Ovary (tissue), 9 donors: ENCODE measurements around the gene RIPOR1. TPM values are rescaled to one million over a fixed set of nuclear protein-coding genes. Genes with fewer than 3 reads are reported as not detected.

Source experiments
- DNase-seq, 5 donors: peaks; one replicate each; pipeline ENCODE4 v3.0.0-alpha.2; 2019 to 2020
- H3K27ac ChIP-seq, 2 donors: fragments of 200-600 bp; one replicate each; pipeline versions ENCODE4 v1.5.1 to v1.8.0; 2019 to 2022
- H3K27me3 ChIP-seq: fragments of 200-600 bp; one replicate; pipeline ENCODE4 v1.8.0; 2022
- H3K36me3 ChIP-seq: fragments of 200-600 bp; sonication (generic); one replicate; pipeline ENCODE4 v1.5.1; 2019
- H3K4me1 ChIP-seq: one replicate; pipeline ENCODE4 v1.8.1; 2013; ENCODE audit warnings: mild to moderate bottlenecking, moderate library complexity; ENCODE audit not compliant: insufficient read depth
- H3K4me3 ChIP-seq: fragments of 200-600 bp; sonication (generic); one replicate; pipeline ENCODE4 v1.5.1; 2017
- H3K9me3 ChIP-seq, 2 donors: fragments of 200-600 bp in 1 of 2; sonication (generic) in 1 of 2; one replicate each; pipeline versions ENCODE4 v1.5.1 to v1.8.1; 2013 to 2019; ENCODE audit warnings: mild to moderate bottlenecking in 1 of 2, moderate library complexity in 1 of 2
- EP300 ChIP-seq: sonication (generic); formaldehyde crosslinking; IDR thresholded peaks from one replicate; pipeline ENCODE4 v1.6.1; 2017; ENCODE audit warnings: antibody characterized with exemption
- POLR2A ChIP-seq: fragments of 450-650 bp; IDR thresholded peaks from one replicate; pipeline ENCODE4 v1.6.1; 2017; ENCODE audit warnings: antibody characterized with exemption, mild to moderate bottlenecking, moderate library complexity
- WGBS, 3 donors: extraction: QIAGEN DNeasy Blood & Tissue Kit in 1 of 3; methylation state at CpG; one replicate each; pipeline versions ENCODE4 v1.1.5 to v1.1.7; 2013 to 2017; 5-methylcytosine and 5-hydroxymethylcytosine counted together
- intact Hi-C, 4 donors: fragments of 100-400 bp; cut with DNase I; formaldehyde crosslinking; loops; one replicate each; pipeline versions ENCODE4 v1.11.0 to v1.15.1; 2022 to 2023
- polyA plus RNA-seq, 2 donors: library from polyadenylated mRNA; stranded (reverse); fragments of 200-250 nt in 1 of 2; fragments of 350-450 nt in 1 of 2; fragmentation: Illumina TruSeq in 1 of 2; extraction: RNeasy Lipid Tissue Mini Kit (QIAGEN cat#74804) in 1 of 2; gene quantifications; one replicate each; pipeline ENCODE4 v1.2.3, GENCODE V29; 2013 to 2014
- total RNA-seq, 7 donors: library from RNA; depleted of rRNA in 2 of 7; stranded (reverse); fragments of >200 nt in 2 of 7; fragmentation: NEBNext Ultra II Directional in 3 of 7; extraction: Animal tissue kit (Norgen Biotek cat#: 25700) in 3 of 7; gene quantifications; one replicate each; pipeline versions ENCODE4 v1.1.0 to v1.2.4, GENCODE V29; 2016 to 2023
- TF ChIP-seq, protein P1 (sequence below), 3 donors: fragments of 450-650 bp in 2 of 3; fragments of 200-600 bp in 1 of 3; IDR thresholded peaks; one replicate each; pipeline versions ENCODE4 v1.5.1 to v1.8.0; 2016 to 2022; ENCODE audit warnings: antibody characterized with exemption in 3 of 3, mild to moderate bottlenecking in 1 of 3
- donor health status: DM: no; HTN: no; CAD: no; lungs with moderate emphysema.
- donor health status: DM: no; HTN: no; CAD: no.
- donor health status: Bipolar disorder and iron deficiency.
- donor health status: DM: yes; HTN: yes; CAD: no.
- donor health status: DM: no; HTN: no; CAD: no.
- donor health status: DM: yes; HTN: yes; CAD: no.

The RIPOR1 gene
- total and polyA plus RNA-seq, 9 donors = 22.3 to 96.3 (median 70.4) TPM

DNA sequence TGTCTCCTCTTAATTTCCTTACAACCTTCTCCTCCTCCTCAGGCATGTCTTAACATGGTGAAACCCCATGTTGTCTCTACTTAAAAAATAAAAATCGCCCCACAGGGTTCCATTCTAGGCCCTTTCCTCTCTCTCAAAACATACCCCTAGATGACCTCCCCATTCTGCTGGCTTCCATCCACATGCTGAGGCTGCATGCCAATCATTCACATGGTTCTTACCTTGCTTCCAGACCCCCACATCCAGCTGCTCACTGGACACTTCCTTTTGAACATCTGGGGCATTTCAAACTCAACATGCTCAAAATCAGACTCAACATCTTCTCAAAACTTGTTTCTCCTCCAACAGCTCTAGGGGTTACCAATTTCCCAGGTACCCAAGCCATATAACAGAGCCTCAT is 21.3 kb downstream of the RIPOR1 start:
- H3K36me3 ChIP-seq = no peaks in the 10 kb centered on the region

DNA sequence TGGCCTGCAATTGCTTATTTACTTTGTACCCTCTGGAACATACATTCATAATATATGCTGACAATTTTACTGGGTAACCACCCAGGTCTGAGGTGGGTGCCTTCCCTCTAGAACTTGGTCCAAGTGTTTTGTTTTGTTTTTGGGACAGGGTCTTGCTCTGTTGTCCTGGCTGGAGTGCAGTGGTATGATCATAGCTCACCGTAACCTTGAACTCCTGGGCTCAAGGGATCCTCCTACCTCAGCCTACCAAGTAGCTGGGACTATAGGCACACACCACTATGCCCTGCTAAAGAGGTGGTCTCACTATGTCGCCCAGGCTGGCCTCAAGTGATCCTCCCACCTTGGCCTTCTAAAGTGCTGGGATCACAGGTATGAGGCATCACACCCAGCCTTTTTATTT is 22.5 kb downstream of the RIPOR1 start:
- H3K27me3 ChIP-seq = no peaks in the 10 kb centered on the region
- H3K4me3 ChIP-seq = no peak overlapping the region
- TF ChIP-seq, protein P1, sequence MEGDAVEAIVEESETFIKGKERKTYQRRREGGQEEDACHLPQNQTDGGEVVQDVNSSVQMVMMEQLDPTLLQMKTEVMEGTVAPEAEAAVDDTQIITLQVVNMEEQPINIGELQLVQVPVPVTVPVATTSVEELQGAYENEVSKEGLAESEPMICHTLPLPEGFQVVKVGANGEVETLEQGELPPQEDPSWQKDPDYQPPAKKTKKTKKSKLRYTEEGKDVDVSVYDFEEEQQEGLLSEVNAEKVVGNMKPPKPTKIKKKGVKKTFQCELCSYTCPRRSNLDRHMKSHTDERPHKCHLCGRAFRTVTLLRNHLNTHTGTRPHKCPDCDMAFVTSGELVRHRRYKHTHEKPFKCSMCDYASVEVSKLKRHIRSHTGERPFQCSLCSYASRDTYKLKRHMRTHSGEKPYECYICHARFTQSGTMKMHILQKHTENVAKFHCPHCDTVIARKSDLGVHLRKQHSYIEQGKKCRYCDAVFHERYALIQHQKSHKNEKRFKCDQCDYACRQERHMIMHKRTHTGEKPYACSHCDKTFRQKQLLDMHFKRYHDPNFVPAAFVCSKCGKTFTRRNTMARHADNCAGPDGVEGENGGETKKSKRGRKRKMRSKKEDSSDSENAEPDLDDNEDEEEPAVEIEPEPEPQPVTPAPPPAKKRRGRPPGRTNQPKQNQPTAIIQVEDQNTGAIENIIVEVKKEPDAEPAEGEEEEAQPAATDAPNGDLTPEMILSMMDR (IDR thresholded peaks at IDR 0.05) = no peak
- TF ChIP-seq EP300 (no peak), POLR2A (no peak)
- WGBS, 3 donors = 90 to 91% (median 91%) methylated on average over 2 of the region's 2 CpGs
- peak in 2 of 5 donors; percentile 7 to 12 for DNase-seq
- H3K27ac ChIP-seq = no peak overlapping the region
- no peaks in the 10 kb centered on the region for H3K9me3 ChIP-seq
- no peaks in the 10 kb centered on the region for H3K36me3 ChIP-seq
- no peaks in the 10 kb centered on the region for H3K4me1 ChIP-seq
- intact Hi-C loops = no loop called here

More for the DNA sequence above, 21.3 kb downstream of the RIPOR1 start:
- intact Hi-C loops = loop anchor here in 3 of 4 donors (5.0 to 10.0 kb wide), 3 partner anchors 92 to 97 kb away; partner anchors contain the start of gene CARMIL2 (in 2 of the 3)
- no peaks in the 10 kb centered on the region for H3K4me1 ChIP-seq
- H3K4me3 ChIP-seq = no peak overlapping the region
- DNase-seq = peak in 2 of 5 donors; percentile 17 to 36
- WGBS, 3 donors = 30 to 58% (median 31%) methylated on average over 1 of the region's 1 CpG
- no peaks in the 10 kb centered on the region for H3K9me3 ChIP-seq
- no peak for TF ChIP-seq POLR2A
- TF ChIP-seq EP300 = no peak
- TF ChIP-seq, protein P1 (IDR thresholded peaks at IDR 0.05) = no peak
- H3K27me3 ChIP-seq = no peaks in the 10 kb centered on the region
- H3K27ac ChIP-seq = no peak overlapping the region

DNA sequence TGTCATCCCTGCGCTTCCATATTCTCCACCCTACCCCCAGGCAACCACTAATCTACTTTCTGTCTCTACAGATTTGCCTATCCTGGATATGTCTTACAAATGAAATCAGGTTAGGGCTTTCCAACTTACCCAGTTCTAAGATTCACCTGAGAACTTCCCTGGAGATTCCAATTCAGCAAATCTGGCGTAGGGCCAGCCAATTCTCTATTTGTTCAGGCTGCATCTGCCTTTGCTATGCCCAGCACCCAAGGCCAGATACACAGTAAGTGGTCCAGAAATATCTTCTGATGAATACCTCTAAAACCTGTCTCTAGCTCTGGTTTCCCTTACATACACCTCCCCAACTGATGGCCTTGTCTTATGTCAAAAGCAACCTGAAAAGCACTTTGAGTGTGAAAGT is 23.3 kb downstream of the RIPOR1 start:
- Histone ChIP-seq H3K27ac (peak overlapping the region in 1 of 2 donors; percentile 55), H3K36me3 (no peaks in the 10 kb centered on the region), H3K9me3 (no peaks in the 10 kb centered on the region), H3K27me3 (no peaks in the 10 kb centered on the region), H3K4me1 (no peaks in the 10 kb centered on the region), H3K4me3 (no peak overlapping the region)
- no peak for TF ChIP-seq POLR2A
- TF ChIP-seq, protein P1 (IDR thresholded peaks at IDR 0.05) = no peak
- TF ChIP-seq EP300 = no peak
- intact Hi-C loops = no loop called here
- 89 to 93% (median 89%) methylated on average over 2 of the region's 2 CpGs for WGBS, 3 donors
- DNase-seq = peak in 3 of 5 donors; percentile 39 to 43 (median 40)

DNA sequence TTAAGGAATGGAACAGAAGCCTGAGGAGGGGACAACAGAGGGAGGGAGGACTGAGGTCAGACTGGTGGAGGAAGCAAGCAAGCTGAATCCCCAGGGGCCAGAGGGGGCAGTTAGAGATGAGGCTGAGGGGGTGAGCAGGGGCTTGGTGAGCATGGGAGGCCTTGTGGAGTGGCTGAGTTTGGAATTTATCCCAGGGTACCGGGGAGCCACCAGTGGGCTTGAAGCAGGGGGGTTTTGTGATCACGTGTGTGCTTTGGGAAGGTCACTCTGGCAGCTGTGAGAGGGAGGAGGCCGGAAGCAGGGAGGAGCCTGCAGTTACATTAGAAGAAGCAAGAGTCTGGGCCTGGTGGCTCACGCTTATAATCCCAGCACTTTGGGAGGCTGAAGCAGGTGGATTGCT is 23.8 kb downstream of the RIPOR1 start:
- intact Hi-C loops = no loop called here
- peak; percentile 56 to 71 (median 67) for DNase-seq
- WGBS, 3 donors = 4 to 13% (median 5%) methylated on average over 4 of the region's 4 CpGs
- peak overlapping the region; percentile 25 to 55 for H3K27ac ChIP-seq
- no peaks in the 10 kb centered on the region for H3K9me3 ChIP-seq
- H3K27me3 ChIP-seq = no peaks in the 10 kb centered on the region
- H3K36me3 ChIP-seq = no peaks in the 10 kb centered on the region
- no peak overlapping the region for H3K4me3 ChIP-seq
- H3K4me1 ChIP-seq = no peaks in the 10 kb centered on the region
- TF ChIP-seq, protein P1 (IDR thresholded peaks at IDR 0.05) = no peak
- TF ChIP-seq POLR2A = no peak
- no peak for TF ChIP-seq EP300
